GM12865 (cell line): ENCODE results near the gene SSBP2.
"Not testable (repeated sequence)": the region's sequence is repeated elsewhere in the genome, so short reads cannot be mapped to it uniquely, and the experiment has no call there.

ENCODE experiments used
- DNase-seq: peaks from one replicate; pipeline ENCODE4 v3.0.0; 2010; ENCODE audit warnings: low read depth
- H3K4me3 ChIP-seq: 2 replicates; pipeline ENCODE4 v1.5.1; 2011; ENCODE audit warnings: mild to moderate bottlenecking, low read depth, low read length, control low read depth
- TF ChIP-seq, protein P1 (sequence below): IDR thresholded peaks from 2 replicates; pipeline ENCODE4 v1.5.1; 2011; ENCODE audit warnings: low read length, control low read depth, low read depth, inconsistent platforms; ENCODE audit not compliant: insufficient read depth; ENCODE audit errors: missing control alignments

Gene SSBP2

DNA sequence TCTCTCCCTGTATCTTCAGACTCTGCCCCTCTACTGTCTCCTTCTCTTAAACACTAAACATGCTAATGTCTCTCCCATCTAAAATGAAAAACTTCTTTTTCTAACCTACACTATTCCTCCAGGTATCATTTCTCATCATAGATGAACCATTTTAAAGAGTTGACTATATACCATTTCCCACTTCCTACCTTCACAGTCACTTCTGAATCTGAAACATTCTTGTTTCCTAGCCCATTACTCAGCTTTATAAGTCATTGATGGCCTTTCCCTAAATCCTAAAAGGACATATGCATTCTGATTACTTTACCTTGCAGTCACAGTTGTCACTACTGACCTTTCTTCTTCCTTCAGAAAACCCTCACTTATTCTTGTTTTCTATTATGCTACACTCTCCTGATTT lies 118.2 kb downstream of the SSBP2 start:
- TF ChIP-seq, protein P1, sequence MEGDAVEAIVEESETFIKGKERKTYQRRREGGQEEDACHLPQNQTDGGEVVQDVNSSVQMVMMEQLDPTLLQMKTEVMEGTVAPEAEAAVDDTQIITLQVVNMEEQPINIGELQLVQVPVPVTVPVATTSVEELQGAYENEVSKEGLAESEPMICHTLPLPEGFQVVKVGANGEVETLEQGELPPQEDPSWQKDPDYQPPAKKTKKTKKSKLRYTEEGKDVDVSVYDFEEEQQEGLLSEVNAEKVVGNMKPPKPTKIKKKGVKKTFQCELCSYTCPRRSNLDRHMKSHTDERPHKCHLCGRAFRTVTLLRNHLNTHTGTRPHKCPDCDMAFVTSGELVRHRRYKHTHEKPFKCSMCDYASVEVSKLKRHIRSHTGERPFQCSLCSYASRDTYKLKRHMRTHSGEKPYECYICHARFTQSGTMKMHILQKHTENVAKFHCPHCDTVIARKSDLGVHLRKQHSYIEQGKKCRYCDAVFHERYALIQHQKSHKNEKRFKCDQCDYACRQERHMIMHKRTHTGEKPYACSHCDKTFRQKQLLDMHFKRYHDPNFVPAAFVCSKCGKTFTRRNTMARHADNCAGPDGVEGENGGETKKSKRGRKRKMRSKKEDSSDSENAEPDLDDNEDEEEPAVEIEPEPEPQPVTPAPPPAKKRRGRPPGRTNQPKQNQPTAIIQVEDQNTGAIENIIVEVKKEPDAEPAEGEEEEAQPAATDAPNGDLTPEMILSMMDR: no peak
- H3K4me3 ChIP-seq: no peak overlapping the region
- no peak for DNase-seq

DNA sequence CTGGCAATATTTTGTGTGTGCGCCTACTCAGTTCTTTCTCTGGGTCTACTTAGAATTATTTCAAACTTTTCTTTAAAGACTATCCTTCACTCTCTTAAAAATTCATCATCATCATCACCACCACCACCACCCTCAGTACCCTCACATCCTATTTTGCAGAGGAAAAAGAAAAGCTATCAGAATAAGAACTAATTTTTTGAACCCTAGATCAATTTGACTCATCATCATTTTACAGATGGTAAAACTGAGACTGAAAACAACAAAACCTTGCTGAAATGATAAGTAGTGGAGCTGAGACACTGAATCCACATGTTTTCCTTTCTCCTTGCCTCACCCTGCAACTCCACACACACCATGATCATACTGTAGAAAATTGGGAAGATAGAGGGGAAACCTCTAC lies 119.3 kb downstream of the SSBP2 start:
- TF ChIP-seq, protein P1: no peak
- peak; percentile 13 for DNase-seq
- H3K4me3 ChIP-seq: no peak overlapping the region

DNA sequence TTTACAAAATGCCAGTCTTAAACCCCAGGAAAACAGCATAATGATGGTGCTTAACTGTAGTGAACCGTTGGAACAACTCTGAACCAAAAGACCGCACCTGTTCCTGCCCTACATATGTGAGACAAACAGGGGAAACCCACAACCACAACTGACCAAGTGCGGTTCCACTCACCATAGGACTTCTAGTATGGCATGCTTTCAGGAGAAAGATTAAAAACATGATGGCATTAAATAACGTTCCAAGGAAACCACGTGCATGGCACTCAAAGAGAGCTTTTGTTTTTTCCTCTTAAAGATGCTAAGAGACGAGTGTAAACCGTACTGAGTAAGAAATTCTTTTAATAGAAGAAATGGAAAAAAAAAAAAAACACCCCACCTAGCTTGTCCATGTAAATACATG lies 119.8 kb downstream of the SSBP2 start:
- TF ChIP-seq, protein P1: no peak
- peak; percentile 83 for DNase-seq
- H3K4me3 ChIP-seq: no peak overlapping the region

DNA sequence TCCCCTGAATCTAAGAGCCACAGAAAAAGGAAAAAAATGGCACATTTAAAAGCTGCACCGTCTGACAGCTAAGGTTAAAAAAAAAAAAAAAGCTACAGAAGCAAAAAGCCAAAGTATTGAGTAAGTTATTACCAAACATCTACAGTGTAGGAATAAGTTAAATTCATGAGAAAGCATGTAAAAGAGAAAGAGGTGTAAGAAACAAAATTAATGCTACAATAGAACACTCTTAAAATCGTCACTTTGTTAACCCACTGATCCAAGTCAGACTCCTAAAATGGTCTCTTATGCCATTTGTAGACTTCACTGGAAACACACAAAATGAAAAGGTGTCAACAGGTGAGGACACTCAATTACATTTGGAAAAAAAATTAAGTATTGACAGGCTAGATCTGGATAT lies 120.2 kb downstream of the SSBP2 start:
- TF ChIP-seq, protein P1: no peak
- no peak overlapping the region for H3K4me3 ChIP-seq
- no peak for DNase-seq

DNA sequence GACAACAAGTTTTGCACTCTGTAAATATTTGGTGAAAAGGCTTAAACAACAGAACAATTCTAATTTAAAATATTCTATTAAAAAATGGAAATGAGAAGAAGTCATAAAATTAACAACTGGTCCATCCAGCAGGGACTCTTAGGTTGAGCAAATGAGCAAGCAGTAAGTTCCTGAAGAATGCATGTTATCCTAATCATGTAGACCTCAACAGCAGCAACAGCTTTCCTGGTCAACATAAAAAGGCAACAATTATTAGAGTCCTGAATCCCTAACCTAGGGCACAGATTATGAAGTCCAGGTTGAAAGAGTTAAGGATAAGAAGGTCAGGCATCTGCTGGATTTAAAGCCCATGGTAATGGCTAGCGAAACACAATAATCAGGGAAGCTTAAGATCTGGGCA lies 120.9 kb downstream of the SSBP2 start:
- TF ChIP-seq, protein P1: no peak
- DNase-seq: no peak
- H3K4me3 ChIP-seq: no peak overlapping the region

DNA sequence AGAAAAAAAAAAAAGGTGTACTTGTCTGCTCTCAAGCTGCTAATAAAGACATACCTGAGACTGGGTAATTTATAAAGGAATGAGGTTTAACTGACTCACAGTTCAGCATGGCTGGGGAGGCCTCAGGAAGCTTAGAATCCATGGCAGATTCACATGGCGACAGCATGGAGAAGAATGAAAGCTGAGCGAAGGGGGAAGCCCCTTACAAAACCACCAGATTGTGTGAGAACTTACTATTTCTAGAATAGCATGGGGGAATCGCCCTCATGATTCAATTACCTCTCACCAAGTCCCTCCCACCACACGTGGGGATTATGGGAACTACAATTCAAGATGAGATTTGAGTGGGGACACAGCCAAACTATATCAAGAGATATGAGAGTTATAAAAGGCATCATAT lies 122.8 kb downstream of the SSBP2 start:
- not testable (repeated sequence) for H3K4me3 ChIP-seq, DNase-seq

DNA sequence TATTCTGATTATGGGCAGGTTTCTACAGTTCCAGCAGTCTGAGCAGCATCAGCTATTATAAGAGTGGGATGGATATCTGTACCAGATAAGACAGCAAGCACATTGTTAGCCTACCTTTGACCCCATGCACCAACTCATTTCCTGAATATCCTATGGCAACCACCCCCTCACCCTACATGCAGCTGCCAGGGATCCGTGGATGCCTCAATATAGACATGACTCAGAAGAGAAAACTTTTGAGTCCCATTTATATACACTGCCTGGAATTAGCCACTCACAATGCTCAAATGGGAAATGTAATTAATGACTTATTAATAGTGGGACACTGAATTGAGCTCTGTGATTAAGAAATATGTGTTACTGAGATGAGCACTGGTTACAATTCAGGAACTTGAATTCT lies 124.4 kb downstream of the SSBP2 start:
- H3K4me3 ChIP-seq: no peak overlapping the region
- TF ChIP-seq, protein P1: no peak
- DNase-seq: no peak
